Stimulated activated CD4-positive, alpha-beta T cell treated with anti-CD3 and anti-CD28 coated beads, Interleukin-2, amount 100 ng/mL, for 48 hours (primary cell): ENCODE data around the gene PLCD3.

ENCODE experiments used
- DNase-seq, 2 donors: peaks; one replicate each; pipeline ENCODE4 v3.0.0-alpha.2; 2020

The PLCD3 gene

GRCh38 chr17:45115015-45115625, 17.2 kb downstream of the PLCD3 start:
- no peak for DNase-seq

- no peak for DNase-seq
Measured at GRCh38 chr17:45114117-45114932, 18.0 kb downstream of the PLCD3 start.

DNA sequence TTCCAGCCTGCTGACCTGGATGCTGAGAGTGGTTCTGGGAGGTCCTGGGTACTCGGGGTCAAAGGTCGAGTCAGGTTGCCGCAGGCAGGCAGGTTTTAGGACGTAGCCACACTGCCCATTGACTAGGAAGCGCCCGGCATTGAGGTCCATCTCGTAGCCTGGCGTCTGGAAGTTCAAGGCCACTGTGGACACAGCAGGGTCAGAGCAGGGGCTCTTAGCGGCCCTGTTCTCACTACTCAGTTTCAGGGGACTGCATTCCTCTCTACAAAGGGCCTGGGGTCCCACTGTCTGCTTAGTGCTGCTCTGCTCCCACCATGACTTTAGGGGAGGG, 18.9 kb downstream of the PLCD3 start:
- DNase-seq: no peak

GRCh38 chr17:45112559-45113423, 19.5 kb downstream of the PLCD3 start:
- DNase-seq: no peak

DNA sequence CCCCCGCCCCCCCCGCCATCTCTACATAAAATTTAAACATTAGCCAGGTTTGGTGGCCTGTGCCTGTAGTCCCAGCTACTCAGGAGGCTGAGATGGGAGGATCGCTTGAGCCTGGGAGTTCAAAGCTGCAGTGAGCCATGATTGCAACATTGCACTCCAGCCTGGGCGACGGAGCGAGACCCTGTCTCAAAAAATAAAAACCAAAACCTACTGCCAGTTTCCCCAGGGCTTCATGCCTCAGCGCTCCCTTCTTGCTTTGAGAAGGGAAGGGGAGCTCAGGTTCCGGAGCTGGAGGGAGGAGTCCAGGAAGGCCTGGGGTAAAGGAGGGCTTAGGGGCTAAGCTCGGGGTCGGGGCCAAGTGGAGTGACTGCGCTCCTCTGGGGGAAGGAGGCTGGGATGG, 20.5 kb downstream of the PLCD3 start:
- DNase-seq: no peak

GRCh38 chr17:45110676-45111611, 21.4 kb downstream of the PLCD3 start:
- DNase-seq: no peak

- DNase-seq: no peak
Measured at GRCh38 chr17:45108595-45109521, 23.5 kb downstream of the PLCD3 start.

GRCh38 chr17:45108051-45108450, 24.3 kb downstream of the PLCD3 start:
- DNase-seq: no peak

DNA sequence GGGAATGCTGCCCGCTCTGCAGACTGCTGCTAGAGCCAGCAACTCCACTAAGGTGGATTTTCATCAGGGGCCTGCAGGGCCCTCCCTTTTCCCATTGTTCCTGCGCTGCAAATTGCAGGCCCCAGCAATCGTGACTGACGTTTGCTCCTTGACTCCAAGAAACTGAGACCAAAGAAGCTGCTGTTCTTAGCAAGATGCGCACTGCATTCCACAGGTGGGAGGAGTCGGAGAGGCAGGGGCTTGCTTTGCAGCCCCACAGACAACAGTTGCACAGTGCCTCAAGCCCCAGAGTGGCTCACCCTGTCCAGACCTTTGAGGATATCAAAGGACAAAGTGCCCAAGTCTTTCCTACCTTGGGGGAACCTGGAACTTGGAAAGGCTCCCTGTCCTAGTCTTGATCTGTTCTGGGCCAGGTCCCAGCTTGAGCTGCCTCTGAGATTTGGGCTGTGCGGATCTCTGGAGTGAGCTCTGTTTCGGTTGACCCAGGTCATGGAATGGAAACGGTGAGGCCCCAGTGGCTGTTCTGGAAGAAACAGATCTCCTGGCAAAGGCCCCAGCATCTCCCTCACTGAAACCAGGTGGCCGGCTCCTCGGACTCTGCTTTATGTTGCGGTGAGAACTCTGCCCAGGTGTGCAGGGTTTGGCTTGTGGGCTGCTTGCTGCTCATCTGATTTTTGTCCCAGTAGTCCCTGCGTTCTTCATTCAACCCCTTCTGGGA, 24.9 kb downstream of the PLCD3 start:
- no peak for DNase-seq

DNA sequence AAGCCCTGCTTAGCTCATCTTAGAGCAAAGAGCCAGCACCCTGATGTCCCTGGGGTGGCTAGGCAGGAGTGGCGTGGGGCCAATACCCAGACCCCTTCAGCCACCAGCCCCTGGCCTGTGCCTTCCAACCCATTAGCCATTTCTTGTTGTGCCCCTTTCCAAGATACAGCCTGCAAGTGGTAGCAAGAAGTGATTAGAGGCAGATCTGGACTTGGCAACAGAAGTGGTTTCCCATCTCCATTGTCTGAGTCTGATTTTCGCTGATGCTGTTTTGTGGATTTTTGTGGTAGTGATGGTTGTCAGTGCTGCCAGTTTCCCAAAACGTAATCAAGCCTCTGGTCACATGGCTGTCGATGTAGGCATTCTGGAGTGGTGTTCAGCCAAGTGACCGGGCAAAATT, 25.7 kb downstream of the PLCD3 start:
- DNase-seq: no peak

- DNase-seq: no peak
Measured at GRCh38 chr17:45106096-45106495, 26.2 kb downstream of the PLCD3 start.

DNA sequence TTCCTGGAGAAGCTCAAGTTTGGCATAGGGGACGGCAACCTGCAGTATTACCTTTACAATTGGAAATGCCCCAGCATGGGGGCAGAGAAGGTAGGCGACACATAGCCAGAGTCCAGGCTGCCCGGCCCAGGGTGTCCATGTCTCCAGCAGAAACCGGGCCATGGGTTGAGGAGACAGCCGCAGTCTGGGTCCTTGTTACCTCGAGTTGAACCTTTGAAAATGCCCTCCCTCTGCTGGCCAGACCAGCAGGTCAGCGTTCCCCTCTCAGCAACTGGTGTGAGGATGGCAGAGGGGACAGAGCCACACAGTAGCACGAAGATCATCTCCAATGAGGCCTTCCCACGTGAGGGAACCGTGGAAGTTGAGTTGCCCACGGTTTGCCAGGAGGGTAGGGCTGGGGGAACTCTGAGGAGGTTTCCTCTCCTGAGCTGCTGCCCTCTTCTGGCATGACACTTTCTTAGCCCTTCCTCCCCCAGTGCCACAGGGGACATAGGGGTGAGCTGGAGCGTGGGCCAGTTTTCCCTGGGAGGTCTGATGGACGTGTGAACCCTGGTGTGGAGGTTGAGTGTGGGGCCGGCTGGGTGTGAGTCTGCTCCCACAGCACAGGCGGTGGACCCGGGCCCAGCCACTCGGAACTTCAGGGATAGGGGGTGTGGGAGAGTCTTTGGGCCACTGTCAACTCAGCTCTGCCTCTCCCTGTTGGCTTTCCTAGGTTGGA, 27.2 kb downstream of the PLCD3 start:
- DNase-seq: no peak

DNA sequence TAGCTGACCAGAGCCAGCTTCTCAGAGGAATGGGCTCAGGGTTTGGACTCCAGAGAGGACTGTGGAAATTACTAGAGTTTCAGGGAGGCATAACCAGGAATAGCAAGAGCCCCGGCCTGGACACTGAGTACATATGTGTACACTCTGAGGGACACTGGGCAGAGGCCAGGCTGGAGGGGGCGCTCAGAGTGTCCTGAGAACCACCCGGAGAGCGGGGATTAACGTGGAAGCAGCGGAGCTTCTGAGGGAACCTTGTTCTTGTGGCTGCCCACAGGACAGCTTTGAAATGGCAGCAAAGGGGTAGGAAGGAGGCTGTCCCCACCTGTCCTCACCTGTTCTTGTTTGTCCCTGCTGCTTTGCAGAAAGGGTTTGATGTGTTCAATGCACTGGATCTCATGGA, 27.8 kb downstream of the PLCD3 start:
- no peak for DNase-seq

- DNase-seq: no peak
Measured at GRCh38 chr17:45104029-45104428, 28.3 kb downstream of the PLCD3 start.

GRCh38 chr17:45103269-45103795, 29.0 kb downstream of the PLCD3 start:
- DNase-seq: no peak

DNA sequence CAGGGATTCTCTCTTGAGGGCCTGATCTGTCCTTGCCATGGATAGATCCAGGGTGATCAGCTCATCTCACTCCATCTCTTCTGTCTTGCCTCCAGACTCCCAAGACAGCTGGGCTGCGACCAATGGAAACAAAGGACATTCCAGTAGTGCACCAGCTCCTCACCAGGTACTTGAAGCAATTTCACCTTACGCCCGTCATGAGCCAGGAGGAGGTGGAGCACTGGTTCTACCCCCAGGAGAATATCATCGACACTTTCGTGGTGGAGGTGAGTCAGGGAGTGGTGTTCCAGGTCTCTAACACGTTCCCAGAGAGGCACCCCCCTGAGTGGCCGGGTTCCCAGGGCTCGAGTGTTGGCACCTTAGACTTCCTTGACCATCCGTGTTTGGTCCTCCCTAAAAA, 29.5 kb downstream of the PLCD3 start:
- no peak for DNase-seq

- DNase-seq: no peak
Measured at GRCh38 chr17:45101883-45102811, 30.2 kb downstream of the PLCD3 start.

GRCh38 chr17:45101546-45101882, 30.8 kb downstream of the PLCD3 start:
- DNase-seq: no peak
